Middle frontal gyrus (tissue), 1 donor: Measurements from ENCODE around the gene SPOCK1.
A peak's percentile ranks its signal among the peaks of the same experiment; 100 is the strongest.

Source experiments
- DNase-seq: peaks from one replicate; pipeline ENCODE4 v3.0.0-alpha.2; 2015; ENCODE audit warnings: low spot score; ENCODE audit errors: extremely low spot score

SPOCK1 gene

GRCh38 chr5:137158691-137159090 lies 340.4 kb downstream of the SPOCK1 start:
- no peak for DNase-seq

GRCh38 chr5:137156180-137156579 lies 342.9 kb downstream of the SPOCK1 start:
- no peak for DNase-seq

GRCh38 chr5:137155261-137156000 lies 343.7 kb downstream of the SPOCK1 start:
- DNase-seq = no peak

DNA sequence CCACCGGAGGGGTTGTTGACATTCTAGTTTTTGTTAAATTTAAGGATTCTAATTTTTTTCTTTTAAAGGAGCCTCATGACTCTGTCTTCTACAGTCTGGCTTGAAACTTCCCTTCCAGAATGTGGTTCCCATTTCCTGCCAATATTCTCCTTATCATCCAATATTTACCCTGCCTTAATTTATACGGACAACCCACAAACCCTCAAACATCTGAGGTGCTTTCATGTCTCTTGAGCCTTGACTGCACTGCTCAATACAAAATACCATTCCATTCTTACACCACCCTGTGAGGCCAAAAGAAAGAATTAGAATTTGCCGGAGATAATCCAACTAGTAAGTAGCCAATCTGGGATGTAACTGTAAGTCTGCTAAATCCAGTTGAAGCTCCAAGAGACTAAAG lies 346.5 kb downstream of the SPOCK1 start:
- no peak for DNase-seq

DNA sequence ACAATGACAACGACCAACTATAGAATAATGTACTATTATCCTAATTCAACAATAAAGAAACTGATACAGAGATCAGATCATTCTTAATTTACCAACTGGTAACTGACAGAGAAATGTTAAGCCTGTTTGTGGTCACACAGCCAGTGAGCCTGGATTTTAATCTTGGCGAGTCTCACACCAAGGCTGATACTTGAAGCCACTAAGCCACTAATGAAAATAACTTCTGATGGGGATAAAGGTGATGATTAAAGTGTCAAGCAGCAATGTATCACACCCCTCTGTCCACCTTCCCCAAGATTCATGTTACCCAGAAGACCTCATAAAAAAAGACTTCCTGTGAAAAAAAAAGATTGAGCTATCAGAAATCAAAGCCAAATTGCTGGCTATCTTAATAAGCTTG lies 350.5 kb downstream of the SPOCK1 start:
- DNase-seq = no peak

DNA sequence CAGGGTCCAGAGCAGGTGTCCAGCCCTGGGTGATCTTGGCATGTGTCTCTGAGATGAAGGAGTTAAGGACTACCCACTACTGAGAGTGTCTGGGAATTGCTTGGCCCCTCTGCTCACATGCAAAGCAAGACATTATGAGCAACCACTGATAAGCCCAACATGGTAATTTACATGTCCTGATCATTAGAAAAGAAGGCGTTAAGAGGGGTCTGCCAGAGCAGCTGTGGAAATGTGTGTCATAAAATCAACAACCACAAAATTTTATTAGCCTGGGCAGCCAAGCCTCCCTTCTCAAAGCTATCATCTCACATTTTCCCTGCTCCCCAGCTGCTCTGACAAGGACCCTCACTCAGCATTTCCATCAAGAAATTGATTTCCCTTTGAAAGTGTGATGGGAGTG lies 351.0 kb downstream of the SPOCK1 start:
- no peak for DNase-seq

DNA sequence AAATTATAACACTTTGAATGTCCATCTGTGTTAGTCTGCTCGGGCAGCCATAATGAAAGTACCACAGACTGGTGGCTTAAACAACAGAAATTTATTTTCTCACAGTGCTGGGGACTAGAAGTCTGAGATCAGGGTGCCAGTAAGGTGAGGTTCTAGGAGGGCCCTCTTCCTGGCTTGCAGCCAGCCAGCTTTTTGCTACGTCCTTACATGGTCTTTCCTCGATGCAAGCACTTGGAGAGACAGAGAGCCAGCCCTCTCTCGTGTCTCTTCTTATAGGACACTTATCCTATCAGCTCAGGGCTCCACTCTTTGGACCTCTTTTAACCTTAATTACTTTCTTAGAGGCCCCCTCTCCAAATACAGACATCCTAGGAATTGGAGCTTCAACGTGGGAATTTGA lies 351.8 kb downstream of the SPOCK1 start:
- no peak for DNase-seq

DNA sequence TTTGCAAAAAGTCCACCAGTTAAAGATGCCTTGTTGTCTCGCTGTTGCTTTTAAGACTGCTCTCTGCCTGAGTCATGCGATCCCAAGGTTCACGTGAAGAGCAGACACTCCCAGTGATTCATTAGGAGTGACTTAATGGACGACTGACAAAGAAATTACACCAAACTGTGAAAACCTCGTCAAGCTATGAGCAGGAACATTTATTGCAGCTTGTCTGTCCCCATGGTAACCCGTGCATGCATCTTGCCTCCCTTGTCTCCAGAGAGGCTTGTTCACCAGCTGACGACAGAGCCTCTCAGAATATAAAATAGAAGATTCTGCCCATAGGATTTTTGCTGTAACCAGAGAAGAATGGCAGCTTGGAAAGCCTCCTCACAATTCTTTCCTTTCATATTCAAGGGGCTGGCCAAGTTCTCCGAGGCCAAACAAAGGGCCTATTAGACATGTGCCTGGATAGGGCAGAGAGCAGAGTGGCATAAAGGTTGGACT lies 352.7 kb downstream of the SPOCK1 start:
- peak; percentile 69 for DNase-seq

- DNase-seq = no peak
Measured at GRCh38 chr5:137145721-137146120, 353.4 kb downstream of the SPOCK1 start.

GRCh38 chr5:137144656-137145055 lies 354.5 kb downstream of the SPOCK1 start:
- DNase-seq = no peak

DNA sequence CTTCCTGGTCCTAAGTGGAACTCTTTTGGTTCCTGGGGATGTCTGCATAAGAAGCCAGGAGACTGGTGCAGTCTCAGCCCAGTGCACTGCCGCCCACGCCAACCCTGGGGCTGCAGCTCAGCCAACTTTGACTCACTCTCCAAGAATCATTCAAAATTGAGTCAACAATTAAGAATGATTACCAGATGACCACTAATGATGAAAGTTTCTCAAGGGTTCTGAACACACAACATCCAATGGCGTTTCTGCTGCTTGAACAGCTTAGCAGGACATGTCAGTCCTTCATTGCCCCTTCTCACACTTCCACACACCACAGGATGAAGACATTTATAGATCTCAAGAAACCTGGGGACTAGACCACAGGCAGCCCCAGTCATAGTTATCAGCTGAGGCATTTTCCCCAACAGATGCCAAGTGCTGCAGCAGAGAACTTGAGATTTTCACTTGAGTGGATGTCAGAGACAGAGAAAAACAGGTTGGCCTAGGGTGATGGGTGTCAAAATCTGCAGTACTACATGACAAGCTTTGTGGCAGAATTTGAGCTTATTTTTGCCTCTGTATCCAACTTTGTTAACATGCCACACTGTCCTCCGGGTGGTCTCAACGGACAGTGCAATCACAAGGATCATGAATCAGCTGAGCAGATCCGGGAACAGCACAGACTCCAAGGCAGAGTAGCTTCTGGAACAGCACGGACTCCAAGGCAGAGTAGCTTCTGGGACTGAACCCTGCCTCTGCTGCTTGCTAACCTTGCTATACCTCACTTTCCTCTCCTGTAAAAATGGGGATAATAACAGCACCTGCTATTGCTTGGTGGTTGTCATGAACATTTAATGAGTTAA lies 356.1 kb downstream of the SPOCK1 start:
- no peak for DNase-seq

- no peak for DNase-seq
Measured at GRCh38 chr5:137142346-137142745, 356.8 kb downstream of the SPOCK1 start.

DNA sequence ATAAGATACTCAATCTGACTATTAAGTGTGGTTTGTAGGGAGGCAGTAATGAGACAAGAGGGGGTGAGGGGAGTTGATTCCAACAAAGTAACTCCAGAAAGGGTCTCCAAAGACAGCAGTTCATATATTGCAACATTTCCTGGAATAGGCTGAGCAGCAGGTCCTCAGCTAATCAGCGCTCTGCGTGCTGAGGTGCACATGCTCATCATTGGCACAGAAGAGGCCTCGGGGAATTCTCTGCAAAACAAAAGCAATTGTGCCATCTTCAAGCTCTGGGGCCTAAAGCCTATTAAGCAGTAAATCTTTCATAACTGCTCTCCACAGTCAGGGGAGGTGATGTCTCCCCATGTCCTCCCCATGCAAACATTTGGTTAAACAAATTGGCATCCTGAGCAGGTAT lies 357.3 kb downstream of the SPOCK1 start:
- no peak for DNase-seq

DNA sequence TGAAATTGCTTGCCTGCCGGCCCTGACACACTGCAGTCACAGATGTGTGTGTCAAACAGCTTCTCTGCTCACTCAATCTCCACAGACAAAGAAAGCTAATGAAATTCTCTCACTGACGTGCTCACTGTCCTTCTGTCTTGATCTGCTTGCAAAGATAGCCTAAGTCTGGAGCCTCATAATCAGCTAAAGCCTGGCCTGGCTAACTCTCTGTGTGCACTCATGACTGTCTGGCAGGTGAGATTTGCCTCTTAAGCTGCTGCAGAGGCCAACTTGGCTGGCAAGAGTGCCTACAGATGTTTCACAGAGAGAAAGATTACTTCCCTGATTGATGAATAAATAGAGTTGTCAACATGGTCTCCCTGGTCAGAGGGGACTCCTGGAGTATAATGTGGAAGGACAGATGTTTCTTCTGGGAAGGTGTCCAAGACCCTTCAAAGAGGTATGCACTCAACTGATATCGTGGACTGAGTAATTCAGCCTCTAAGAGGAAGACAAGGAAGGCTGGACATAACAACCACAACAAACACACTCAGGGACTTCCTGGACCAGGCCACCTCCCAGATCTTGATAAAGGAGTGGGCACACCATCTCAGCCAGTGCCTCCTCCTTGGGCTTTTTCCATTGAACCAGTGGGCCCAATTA lies 362.0 kb downstream of the SPOCK1 start:
- DNase-seq = no peak

DNA sequence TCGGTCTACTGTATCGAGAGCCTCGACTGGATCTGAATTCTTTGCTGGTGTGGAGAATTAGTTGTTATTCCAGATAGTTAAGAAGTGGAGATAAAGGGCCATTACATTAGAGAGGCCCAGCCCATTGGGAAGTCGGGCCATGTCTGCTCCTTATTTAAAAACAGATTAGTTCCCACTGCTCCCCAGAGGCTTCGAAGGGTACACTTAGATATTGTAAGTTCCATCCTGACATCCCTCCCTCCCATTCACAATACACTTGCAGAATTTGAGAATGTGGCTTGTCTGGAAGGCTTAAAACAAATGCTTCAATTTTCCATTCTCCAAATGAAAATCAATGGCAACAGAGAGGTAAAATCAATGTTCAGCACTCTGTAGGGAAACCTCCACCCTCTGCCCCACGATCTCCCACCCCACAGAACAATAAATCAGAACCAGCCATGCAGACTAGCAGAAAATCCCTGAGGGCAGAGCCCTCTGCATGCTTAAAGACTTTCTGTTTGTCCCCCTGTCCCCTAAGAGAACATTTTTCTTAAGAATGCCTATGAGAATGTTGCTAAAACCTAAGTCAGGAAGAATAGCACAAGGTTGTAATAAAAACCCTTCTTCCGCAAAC lies 364.1 kb downstream of the SPOCK1 start:
- DNase-seq = no peak

GRCh38 chr5:137129886-137130680 lies 369.0 kb downstream of the SPOCK1 start:
- no peak for DNase-seq

- no peak for DNase-seq
Measured at GRCh38 chr5:137128012-137128411, 371.1 kb downstream of the SPOCK1 start.

DNA sequence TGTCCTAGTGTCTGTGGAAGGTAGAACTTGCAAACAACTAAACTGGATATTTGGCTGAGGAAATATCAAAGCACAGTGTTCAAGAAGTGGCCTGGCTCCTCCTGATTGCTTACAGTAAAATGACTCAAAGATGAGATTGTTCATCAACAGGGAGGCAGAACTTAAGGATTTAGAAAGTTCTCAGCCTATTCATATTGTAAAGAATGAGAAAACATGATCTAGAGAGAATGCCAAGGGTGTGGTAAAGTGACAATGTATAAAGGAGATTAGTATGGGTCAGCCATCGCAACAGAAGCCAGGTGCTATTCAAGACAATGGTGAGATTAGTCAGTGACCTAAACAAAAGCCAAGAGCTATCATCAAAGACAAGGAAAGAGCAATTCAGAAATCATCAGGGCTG lies 372.3 kb downstream of the SPOCK1 start:
- DNase-seq = no peak

DNA sequence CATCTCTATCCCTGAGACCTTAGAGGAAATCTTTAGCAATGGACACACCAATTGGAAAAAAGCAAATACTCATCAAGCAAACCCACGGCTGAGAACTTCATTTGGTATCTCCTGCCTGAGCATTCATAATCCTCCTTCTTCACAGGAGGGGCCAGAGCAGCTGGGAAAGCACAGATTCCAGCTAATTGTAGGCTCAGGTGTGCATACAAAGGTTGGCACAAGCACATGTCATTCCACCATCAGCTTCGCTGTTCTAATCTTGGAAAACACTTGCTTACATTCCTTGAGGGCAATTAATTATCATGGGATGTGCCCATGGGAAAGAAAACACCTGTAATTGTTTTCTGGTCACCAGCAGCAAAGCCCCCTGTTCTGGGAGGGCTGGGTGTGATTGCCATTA lies 376.6 kb downstream of the SPOCK1 start:
- no peak for DNase-seq

DNA sequence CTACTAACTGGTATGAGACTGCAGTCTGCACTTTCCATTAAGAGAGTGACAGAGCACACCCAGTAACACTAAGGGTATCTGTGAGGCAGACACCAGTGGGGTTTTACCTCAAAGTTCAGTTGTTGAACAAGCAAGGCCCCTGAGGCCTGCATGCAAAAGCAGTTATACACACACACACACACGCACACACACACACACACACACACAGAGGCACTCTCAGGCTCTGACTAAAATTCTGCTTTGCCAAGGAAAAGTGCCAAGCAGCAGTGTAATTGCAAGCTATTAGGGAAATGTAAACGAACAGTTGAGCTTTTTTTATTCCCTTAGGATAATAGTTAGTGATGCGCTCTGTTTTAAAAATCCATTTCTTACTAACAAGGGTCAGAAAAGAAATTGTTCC lies 377.1 kb downstream of the SPOCK1 start:
- no peak for DNase-seq

GRCh38 chr5:137119321-137119720 lies 379.8 kb downstream of the SPOCK1 start:
- DNase-seq = no peak
